ENCODE results near the gene MEIS1. TPM values are rescaled to one million over a fixed set of nuclear protein-coding genes. Genes with fewer than 3 reads are reported as not detected.
A peak's percentile ranks its signal among the peaks of the same experiment; 100 is the strongest.

Gene MEIS1
- total and polyA plus RNA-seq, 2 experiments from 2014 or later, result 19.1 to 44.4 TPM

DNA sequence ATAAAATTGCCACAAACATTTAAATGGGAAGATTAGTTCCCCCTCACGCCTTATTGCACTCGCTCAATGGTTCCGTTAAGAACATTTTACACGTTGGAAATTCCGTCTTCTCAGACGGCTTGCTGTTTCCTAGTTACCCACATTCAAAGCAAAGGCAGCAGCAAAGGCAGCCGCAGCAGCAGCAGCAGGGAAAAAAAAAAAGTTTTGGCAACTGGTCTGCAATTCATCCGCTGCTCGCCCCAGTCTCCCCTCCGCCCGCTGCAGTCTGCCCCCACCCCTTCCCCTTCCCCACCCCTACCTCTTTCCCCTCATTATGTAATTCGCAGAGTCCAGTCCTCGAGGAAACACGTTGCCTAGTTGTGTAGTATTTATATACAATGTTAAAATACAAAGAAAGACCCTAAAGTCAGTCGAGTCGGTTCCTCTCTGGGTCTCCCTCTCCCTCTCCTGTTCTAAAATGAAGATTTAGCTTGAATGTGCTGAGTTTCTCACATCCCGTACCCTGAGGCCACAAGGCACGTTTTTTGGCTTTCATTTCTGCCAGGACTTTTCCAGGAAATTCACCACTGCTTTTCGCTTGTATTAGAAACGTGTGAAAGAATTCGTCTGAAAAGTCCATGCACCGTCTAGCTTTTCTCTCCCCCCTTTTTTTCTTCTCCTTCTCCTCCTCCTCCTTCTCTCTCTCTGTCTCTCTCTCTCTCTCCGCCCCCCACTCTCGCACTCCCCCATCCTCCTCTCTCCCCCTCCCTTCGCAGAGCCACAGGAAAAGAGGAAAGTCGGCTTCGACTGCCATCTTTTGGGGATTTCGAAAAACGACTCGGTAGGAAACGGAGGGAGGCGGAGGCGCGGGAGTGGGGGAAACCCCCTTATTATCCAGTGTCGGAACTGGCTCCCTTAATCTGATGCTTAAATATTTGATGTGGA lies 140.0 kb downstream of the MEIS1 start:
- no peaks in the 10 kb centered on the region for H3K79me2 ChIP-seq (ENCODE audit: insufficient read depth)
- peaks cover 13% of the 10 kb centered on the region; the same call in 1 of the 2 replicates for H3K36me3 ChIP-seq (ENCODE audit: low read depth)
- no peaks in the 10 kb centered on the region for H3K9me3 ChIP-seq (ENCODE audit: low read depth)
- H4K20me1 ChIP-seq (ENCODE audit: insufficient read depth), result no peaks in the 10 kb centered on the region
- peak overlapping the region; percentile 85 for H3K27ac ChIP-seq
- H3F3A ChIP-seq (ENCODE audit: insufficient read depth), result peaks cover 8% of the 10 kb centered on the region
- H3K4me3 ChIP-seq, result peak overlapping the region; percentile 89
- H2AFZ ChIP-seq, result peak overlapping the region; percentile 75
- H3K4me1 ChIP-seq (ENCODE audit: insufficient read depth), result peaks cover 2% of the 10 kb centered on the region; the same call in 1 of the 2 replicates
- peak overlapping the region; percentile 95 for H3K4me2 ChIP-seq (ENCODE audit: unreplicated experiment)
- no peaks in the 10 kb centered on the region for H3K9me2 ChIP-seq (ENCODE audit: insufficient read depth)
- DNase-seq, result peak; percentile 90
- 0 to 1% methylated on average over 28 to 35 of the region's 35 CpGs for WGBS, 2 experiments (ENCODE audit: low coverage in 1 of 2, low lambda C conversion rate in 2 of 2, missing lambda C conversion rate in 2 of 2)
- TF ChIP-seq EZH2 (IDR thresholded peaks at IDR 0.05; ENCODE audit: insufficient read depth, poor library complexity, severe bottlenecking), result no peak
- no peak for TF ChIP-seq EZH2phosphoT487 (IDR thresholded peaks at IDR 0.05; ENCODE audit: insufficient read depth, low read depth)
- in situ Hi-C loops (cut with MboI), result no loop called here
- peaks cover 4% of the 10 kb centered on the region for H3K27me3 ChIP-seq (replicated peaks; ENCODE audit: insufficient read depth)
- peak overlapping the region; percentile 86 for H3K9ac ChIP-seq

- WGBS, 2 experiments (ENCODE audit: low coverage in 1 of 2, low lambda C conversion rate in 2 of 2, missing lambda C conversion rate in 2 of 2), result 1% methylated on average over 33 to 51 of the region's 53 CpGs
- peak overlapping the region; percentile 75 for H2AFZ ChIP-seq
- no peaks in the 10 kb centered on the region for H3K9me3 ChIP-seq (ENCODE audit: low read depth)
- no peaks in the 10 kb centered on the region for H4K20me1 ChIP-seq (ENCODE audit: insufficient read depth)
- peak overlapping the region; percentile 95 for H3K4me2 ChIP-seq (ENCODE audit: unreplicated experiment)
- H3K4me1 ChIP-seq (ENCODE audit: insufficient read depth), result no peaks in the 10 kb centered on the region
- no peaks in the 10 kb centered on the region for H3K79me2 ChIP-seq (ENCODE audit: insufficient read depth)
- DNase-seq, result peak; percentile 68
- H3K9me2 ChIP-seq (ENCODE audit: insufficient read depth), result no peaks in the 10 kb centered on the region
- H3K27me3 ChIP-seq (replicated peaks; ENCODE audit: insufficient read depth), result peaks cover 12% of the 10 kb centered on the region
- in situ Hi-C loops (cut with MboI), result no loop called here
- H3K4me3 ChIP-seq, result peak overlapping the region; percentile 89
- peaks cover 13% of the 10 kb centered on the region; the same call in 1 of the 2 replicates for H3K36me3 ChIP-seq (ENCODE audit: low read depth)
- H3F3A ChIP-seq (ENCODE audit: insufficient read depth), result peaks cover 1% of the 10 kb centered on the region
- peak overlapping the region; percentile 85; the same call in 1 of the 2 replicates for H3K27ac ChIP-seq
- H3K9ac ChIP-seq, result peak overlapping the region; percentile 86
- TF ChIP-seq EZH2phosphoT487 (IDR thresholded peaks at IDR 0.05; ENCODE audit: insufficient read depth, low read depth) (no peak), EZH2 (IDR thresholded peaks at IDR 0.05; ENCODE audit: insufficient read depth, poor library complexity, severe bottlenecking) (no peak)
These were observed 140.8 kb downstream of the MEIS1 start for GRCh38 chr2:66575625-66576310.

DNA sequence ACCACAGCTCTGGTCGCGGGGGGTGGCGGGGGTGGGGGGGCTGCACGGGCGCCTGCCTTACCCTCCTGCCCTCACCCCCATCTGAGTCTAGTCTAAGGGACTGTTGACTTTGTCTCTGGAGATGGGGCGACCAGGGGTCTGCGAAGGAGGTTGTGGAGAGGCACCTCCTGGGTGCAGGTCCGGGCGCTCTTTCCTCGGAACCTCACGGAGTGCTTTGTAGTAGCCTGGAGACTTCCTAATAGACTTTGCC lies 141.3 kb downstream of the MEIS1 start:
- DNase-seq, result no peak
- peak overlapping the region; percentile 86 for H3K9ac ChIP-seq
- H3K27me3 ChIP-seq (replicated peaks; ENCODE audit: insufficient read depth), result peaks cover 17% of the 10 kb centered on the region
- H3K79me2 ChIP-seq (ENCODE audit: insufficient read depth), result no peaks in the 10 kb centered on the region
- peak overlapping the region; percentile 95 for H3K4me2 ChIP-seq (ENCODE audit: unreplicated experiment)
- no peaks in the 10 kb centered on the region for H3K9me3 ChIP-seq (ENCODE audit: low read depth)
- no peaks in the 10 kb centered on the region for H3K4me1 ChIP-seq (ENCODE audit: insufficient read depth)
- H3K9me2 ChIP-seq (ENCODE audit: insufficient read depth), result no peaks in the 10 kb centered on the region
- peak overlapping the region; percentile 75 for H2AFZ ChIP-seq
- peaks cover 13% of the 10 kb centered on the region; the same call in 1 of the 2 replicates for H3K36me3 ChIP-seq (ENCODE audit: low read depth)
- no peaks in the 10 kb centered on the region; the same call in 1 of the 2 replicates for H3F3A ChIP-seq (ENCODE audit: insufficient read depth)
- WGBS, 2 experiments (ENCODE audit: low coverage in 1 of 2, low lambda C conversion rate in 2 of 2, missing lambda C conversion rate in 2 of 2), result 7 to 15% methylated on average over 5 to 11 of the region's 11 CpGs
- H4K20me1 ChIP-seq (ENCODE audit: insufficient read depth), result no peaks in the 10 kb centered on the region
- no peak overlapping the region for H3K27ac ChIP-seq
- in situ Hi-C loops (cut with MboI), result no loop called here
- H3K4me3 ChIP-seq, result peak overlapping the region; percentile 89
- TF ChIP-seq EZH2phosphoT487 (IDR thresholded peaks at IDR 0.05; ENCODE audit: insufficient read depth, low read depth), result no peak
- no peak for TF ChIP-seq EZH2 (IDR thresholded peaks at IDR 0.05; ENCODE audit: insufficient read depth, poor library complexity, severe bottlenecking)

DNA sequence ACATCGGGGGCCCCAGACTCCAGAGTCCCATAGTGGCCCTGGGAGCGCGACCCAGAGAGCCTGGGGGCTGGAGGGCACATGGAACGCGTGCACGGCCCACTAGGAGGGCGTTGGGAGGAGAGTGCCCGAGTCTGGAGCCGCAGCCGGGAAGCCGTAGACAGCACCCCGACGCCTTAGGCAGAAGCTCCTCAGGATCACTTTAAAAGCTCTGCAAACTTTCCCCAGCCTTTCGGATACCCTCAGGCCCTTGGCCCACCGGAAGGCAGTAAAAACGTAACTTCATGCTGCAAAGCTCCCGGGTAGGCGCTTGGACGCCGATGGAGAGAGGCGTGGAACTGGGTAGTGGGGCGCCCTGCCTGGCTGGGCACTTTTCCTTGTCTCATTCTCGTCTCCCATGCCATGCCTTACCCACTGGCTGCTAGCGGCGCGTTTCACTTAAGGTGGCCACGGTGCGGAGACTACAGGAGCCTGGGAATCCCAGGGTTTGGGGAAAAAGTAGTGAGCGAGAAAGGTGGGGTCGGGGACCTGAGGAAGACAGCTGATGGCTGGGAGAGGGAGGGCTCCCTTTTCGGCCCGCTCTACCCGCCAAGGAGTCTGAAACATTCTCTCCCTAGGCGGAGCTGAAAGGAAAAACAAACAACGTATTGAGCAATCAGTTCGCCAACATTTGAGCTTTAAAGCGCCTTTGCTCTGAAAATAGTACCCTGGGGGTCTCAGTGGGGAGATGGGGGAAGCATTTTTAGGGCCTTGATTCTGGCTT lies 141.8 kb downstream of the MEIS1 start:
- H3K27me3 ChIP-seq (replicated peaks; ENCODE audit: insufficient read depth), result peaks cover 17% of the 10 kb centered on the region
- no peak for TF ChIP-seq EZH2 (IDR thresholded peaks at IDR 0.05; ENCODE audit: insufficient read depth, poor library complexity, severe bottlenecking)
- TF ChIP-seq EZH2phosphoT487 (IDR thresholded peaks at IDR 0.05; ENCODE audit: insufficient read depth, low read depth), result no peak
- no peaks in the 10 kb centered on the region; the same call in 1 of the 2 replicates for H3F3A ChIP-seq (ENCODE audit: insufficient read depth)
- H3K27ac ChIP-seq, result no peak overlapping the region
- H3K9me3 ChIP-seq (ENCODE audit: low read depth), result no peaks in the 10 kb centered on the region
- H3K9ac ChIP-seq, result peak overlapping the region; percentile 86
- 2 to 4% methylated on average over 35 to 37 of the region's 37 CpGs for WGBS, 2 experiments (ENCODE audit: low coverage in 1 of 2, low lambda C conversion rate in 2 of 2, missing lambda C conversion rate in 2 of 2)
- no peaks in the 10 kb centered on the region for H3K4me1 ChIP-seq (ENCODE audit: insufficient read depth)
- no peaks in the 10 kb centered on the region for H4K20me1 ChIP-seq (ENCODE audit: insufficient read depth)
- H3K4me3 ChIP-seq, result peak overlapping the region; percentile 89
- peak overlapping the region; percentile 75 for H2AFZ ChIP-seq
- DNase-seq, result peak; percentile 68
- H3K36me3 ChIP-seq (ENCODE audit: low read depth), result peaks cover 8% of the 10 kb centered on the region; the same call in 1 of the 2 replicates
- in situ Hi-C loops (cut with MboI), result no loop called here
- H3K4me2 ChIP-seq (ENCODE audit: unreplicated experiment), result peak overlapping the region; percentile 95
- H3K79me2 ChIP-seq (ENCODE audit: insufficient read depth), result no peaks in the 10 kb centered on the region
- no peaks in the 10 kb centered on the region for H3K9me2 ChIP-seq (ENCODE audit: insufficient read depth)

Data from GM23248 (cell line).